HG03095 (cell line): ENCODE results near the gene ZDBF2.
A peak's percentile ranks its signal among the peaks of the same experiment; 100 is the strongest.
"Not testable (repeated sequence)": the region's sequence is repeated elsewhere in the genome, so short reads cannot be mapped to it uniquely, and the experiment has no call there.

Source experiments
- ATAC-seq: cut with Tn5 transposase; IDR thresholded peaks from one replicate; pipeline ENCODE4 v1.9.1; 2021; ENCODE audit warnings: moderate library complexity; ENCODE audit not compliant: unreplicated experiment

The ZDBF2 gene

GRCh38 chr2:206323486-206323885 lies 49.0 kb downstream of the ZDBF2 start:
- no peak for ATAC-seq

DNA sequence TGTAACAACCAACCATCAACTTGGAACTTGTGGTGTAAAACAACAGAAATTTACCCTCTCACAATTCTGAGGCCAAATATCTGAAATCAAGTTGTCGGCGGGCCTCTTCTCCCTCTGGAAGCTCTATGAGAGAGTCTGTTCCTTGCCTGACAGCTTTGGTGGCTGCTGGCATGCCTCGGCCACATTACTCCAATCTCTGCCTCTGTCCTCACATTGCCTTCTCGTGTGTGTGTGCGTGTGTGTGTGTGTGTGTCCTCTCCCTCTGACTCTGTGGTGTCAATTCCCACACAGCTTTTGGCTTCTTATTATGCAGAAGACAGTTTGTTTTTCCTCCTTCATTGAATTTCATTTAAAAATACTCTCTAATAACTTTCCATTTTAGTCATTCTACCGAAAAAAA lies 50.4 kb downstream of the ZDBF2 start:
- ATAC-seq, result no peak

DNA sequence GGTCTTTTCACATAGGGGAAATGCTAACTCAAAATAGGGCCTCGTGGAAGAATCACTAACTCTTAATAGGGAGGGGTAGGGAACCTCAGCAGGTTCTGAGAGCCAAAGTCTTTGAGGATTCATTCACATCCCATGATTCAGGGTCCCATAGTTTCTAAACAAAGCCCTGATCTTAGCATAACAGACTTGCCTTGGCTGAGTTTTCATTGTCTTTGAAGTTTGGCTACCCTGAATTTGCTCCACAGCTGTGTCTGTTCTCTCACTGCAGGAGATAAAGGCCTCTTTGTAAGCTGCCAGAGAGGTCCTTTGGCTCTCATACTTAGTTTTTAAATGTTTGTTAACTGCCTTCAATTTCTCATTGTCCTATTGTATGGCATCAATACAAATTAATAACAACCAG lies 54.5 kb downstream of the ZDBF2 start:
- ATAC-seq, result no peak

- ATAC-seq, result no peak
Observed at GRCh38 chr2:206336861-206337260, 62.4 kb downstream of the ZDBF2 start.

GRCh38 chr2:206337956-206338355 lies 63.5 kb downstream of the ZDBF2 start:
- ATAC-seq, result no peak

DNA sequence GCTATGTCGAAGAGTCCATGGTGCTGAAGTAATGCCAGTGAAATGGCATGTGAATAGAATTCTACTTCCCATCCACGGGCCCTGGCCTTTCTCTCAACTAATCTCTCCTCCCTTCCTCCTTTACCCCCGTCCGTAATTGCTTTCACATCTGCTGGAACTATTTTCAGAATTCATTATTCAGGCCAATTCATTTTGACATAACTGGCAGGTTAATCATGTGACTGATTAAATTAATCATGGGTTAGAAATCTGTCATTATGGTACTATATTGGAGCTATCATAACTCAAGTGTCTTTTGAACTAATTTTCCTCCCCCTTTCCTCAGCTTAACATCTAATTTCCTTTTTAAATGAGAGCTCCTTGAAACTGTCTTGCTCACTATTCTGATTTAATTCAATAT lies 66.9 kb downstream of the ZDBF2 start:
- no peak for ATAC-seq

- ATAC-seq, result no peak
Observed at GRCh38 chr2:206343144-206343543, 68.7 kb downstream of the ZDBF2 start.

DNA sequence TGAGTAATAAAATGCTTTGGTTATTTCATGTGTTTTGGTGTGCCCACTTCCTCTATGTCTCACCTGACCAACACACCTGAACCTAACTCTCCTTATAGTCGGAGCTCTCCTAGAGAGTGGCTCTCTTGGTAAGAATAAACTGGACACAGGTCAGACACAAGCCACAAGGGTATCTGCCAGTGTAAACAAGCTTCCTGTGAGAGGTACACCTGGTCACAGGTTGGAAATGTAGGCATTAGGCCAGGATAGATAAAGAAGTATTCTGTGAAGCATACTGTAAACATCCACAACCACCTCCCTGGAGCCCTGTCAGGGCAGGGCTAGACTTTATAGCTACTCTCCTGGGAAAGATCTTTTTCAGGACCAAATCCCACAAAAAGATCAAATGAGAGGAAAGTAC lies 69.4 kb downstream of the ZDBF2 start:
- no peak for ATAC-seq

DNA sequence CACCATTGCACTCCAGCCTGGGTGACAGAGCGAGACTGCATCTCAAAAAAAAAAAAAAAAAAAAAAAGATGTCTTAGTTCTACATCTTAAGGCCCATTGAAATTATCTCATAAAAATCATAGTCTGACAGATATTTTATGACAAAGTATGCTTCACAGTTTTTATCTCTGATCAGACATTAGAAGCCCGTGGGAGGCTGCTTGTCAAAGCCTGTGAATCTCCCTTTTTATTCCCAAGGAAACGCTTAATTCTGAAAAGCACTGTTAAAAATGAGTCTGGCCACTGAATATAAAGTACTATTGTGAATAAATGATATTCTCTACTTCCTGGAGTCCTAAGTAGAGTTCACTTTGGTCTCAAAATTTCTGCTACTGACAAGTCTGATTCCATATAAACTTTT lies 71.1 kb downstream of the ZDBF2 start:
- no peak for ATAC-seq

DNA sequence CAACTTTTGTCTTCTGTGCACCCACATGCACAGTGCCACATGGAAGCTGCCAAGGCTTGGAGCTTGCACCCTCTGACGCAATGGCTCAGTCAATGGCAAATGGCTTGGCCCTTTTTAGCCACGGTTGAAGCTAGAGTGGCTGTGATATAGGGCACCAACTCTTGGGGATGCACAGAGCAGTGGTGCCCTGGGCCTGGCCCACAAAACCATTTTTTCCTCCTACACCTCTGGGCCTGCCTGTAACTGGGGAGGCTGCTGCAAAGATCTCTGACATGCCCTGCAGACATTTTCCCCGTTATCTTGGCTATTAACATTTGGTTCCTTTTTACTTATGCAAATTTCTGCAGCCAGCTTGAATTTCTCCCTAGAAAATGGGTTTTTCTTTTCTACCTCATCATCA lies 74.9 kb downstream of the ZDBF2 start:
- ATAC-seq, result no peak

DNA sequence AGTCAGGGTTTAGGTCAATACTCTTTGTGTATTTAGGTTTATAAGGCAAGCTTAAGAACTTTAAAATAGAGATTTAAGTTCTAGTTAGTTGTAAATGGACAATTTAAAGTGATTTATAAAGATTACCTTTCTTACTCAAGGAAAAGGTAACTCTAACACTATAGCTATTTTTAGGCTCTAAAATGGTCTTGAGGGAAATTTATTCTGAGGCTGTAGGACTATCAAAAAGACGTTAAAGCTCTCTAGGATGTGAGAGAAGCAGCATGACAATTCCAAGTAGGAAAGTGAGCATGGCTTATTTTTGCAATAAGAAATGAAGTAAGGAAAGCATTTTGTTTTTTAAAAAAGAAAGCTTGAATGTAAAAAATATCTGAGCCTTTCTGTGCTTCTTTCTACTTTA lies 78.1 kb downstream of the ZDBF2 start:
- no peak for ATAC-seq

DNA sequence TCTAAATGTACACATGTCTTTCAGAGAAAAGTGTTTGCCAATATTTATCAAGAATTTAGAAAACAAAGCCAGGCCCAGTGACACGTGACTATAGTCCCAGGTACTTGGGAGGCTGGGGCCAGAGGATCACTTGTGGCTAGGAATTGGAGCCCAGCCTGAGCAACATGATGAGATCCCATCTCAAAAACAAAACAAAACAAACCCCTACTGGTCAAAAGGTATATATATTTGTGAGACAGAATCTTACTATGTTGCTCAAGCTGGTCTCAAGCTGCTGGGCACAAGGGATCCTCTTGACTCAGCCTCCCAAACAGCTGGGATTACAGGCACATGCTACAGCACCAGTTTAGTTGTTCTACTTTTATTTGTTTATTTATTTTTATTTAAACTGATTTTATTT lies 79.2 kb downstream of the ZDBF2 start:
- ATAC-seq, result no peak

DNA sequence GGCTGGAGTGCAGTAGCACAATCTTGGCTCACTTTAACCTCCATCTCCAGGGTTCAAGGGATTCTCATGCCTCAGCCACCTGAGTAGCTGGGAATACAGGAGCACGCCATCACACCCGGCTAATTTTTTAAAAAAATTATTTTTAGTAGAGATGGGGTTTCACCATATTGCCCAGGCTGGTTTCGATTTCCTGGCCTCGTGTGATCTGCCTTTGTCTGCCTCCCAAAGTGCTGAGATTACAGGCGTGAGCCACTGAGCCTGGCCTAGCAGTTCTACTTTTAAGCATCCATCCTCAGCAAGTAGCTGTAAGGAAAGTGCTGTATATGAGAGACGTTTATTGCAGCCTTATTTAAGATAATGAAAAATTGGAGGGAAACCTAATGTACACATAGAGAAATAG lies 79.7 kb downstream of the ZDBF2 start:
- ATAC-seq, result no peak

GRCh38 chr2:206356840-206357239 lies 82.4 kb downstream of the ZDBF2 start:
- not testable (repeated sequence) for ATAC-seq

- not testable (repeated sequence) for ATAC-seq
Observed at GRCh38 chr2:206360840-206361239, 86.4 kb downstream of the ZDBF2 start.

DNA sequence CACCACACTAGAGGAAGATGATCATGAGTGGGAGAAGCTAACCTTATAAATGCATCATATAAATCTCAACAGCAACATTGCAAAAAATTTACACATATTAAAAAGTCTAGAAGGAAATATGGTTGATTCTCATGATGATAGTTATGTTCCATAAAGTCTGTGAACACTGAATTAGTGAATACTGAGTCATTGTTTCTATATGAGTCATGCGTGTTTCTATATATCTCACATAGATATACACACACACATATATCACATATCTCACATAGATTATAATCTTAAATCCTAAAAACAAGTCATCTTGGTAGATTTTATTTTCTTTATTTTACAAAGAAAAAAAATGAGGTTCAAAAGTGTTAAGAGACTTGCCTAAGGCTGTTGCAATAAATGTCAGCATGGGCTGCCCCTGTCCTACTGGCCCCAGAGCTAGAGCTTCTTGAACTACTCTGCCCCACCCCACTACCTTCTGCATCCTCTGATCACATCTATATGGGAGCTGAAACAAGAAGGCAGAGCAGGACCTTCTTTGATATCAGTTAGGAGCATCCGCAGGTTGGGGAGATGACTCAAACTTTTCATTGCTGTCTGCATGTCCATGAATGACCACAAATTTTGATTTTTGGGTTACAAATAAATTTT lies 87.1 kb downstream of the ZDBF2 start:
- peak; percentile 83 for ATAC-seq
